ENCODE measurements around the gene NPC1L1. TPM values are rescaled to one million over a fixed set of nuclear protein-coding genes. Genes with fewer than 3 reads are reported as not detected.

Gene NPC1L1
- total RNA-seq, 6 experiments from 2014 or later: 17.0 to 49.8 (median 21.1) TPM

- no peak for DNase-seq
- 93% methylated on average over 2 of the region's 2 CpGs for WGBS (ENCODE audit: insufficient coverage, low coverage, low lambda C conversion rate, missing lambda C conversion rate)
- Histone ChIP-seq H3K27ac (peak overlapping the region; percentile 47 to 77 (median 52)), H3K9me3 (no peaks in the 10 kb centered on the region), H3K4me1 (peaks cover 0 to 66% (median 17%) of the 10 kb centered on the region in 4 donors), H3K27me3 (no peaks in the 10 kb centered on the region), H3K36me3 (peaks cover 0 to 13% (median 1%) of the 10 kb centered on the region in 4 donors), H3K4me3 (peak overlapping the region in 1 of 3 donors; percentile 9)
- intact Hi-C loops (cut with DNase I): no loop called here
- no peak for TF ChIP-seq POLR2A (IDR thresholded peaks at IDR 0.05)
- TF ChIP-seq, protein P1, sequence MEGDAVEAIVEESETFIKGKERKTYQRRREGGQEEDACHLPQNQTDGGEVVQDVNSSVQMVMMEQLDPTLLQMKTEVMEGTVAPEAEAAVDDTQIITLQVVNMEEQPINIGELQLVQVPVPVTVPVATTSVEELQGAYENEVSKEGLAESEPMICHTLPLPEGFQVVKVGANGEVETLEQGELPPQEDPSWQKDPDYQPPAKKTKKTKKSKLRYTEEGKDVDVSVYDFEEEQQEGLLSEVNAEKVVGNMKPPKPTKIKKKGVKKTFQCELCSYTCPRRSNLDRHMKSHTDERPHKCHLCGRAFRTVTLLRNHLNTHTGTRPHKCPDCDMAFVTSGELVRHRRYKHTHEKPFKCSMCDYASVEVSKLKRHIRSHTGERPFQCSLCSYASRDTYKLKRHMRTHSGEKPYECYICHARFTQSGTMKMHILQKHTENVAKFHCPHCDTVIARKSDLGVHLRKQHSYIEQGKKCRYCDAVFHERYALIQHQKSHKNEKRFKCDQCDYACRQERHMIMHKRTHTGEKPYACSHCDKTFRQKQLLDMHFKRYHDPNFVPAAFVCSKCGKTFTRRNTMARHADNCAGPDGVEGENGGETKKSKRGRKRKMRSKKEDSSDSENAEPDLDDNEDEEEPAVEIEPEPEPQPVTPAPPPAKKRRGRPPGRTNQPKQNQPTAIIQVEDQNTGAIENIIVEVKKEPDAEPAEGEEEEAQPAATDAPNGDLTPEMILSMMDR (IDR thresholded peaks at IDR 0.05): no peak
- no peak for ATAC-seq
Measured at GRCh38 chr7:44470135-44470479, 71.0 kb downstream of the NPC1L1 start.

- peak overlapping the region in 2 of 3 donors; percentile 52 to 77 for H3K27ac ChIP-seq
- H3K36me3 ChIP-seq: peaks cover 0 to 13% (median 0%) of the 10 kb centered on the region in 4 donors
- 58% methylated on average over 4 of the region's 4 CpGs for WGBS (ENCODE audit: insufficient coverage, low coverage, low lambda C conversion rate, missing lambda C conversion rate)
- no peak overlapping the region for H3K4me3 ChIP-seq
- no peaks in the 10 kb centered on the region for H3K9me3 ChIP-seq
- no peak for ATAC-seq
- DNase-seq: no peak
- H3K4me1 ChIP-seq: peaks cover 0 to 66% (median 17%) of the 10 kb centered on the region in 4 donors
- no peaks in the 10 kb centered on the region for H3K27me3 ChIP-seq
- intact Hi-C loops (cut with DNase I): no loop called here
- TF ChIP-seq POLR2A (IDR thresholded peaks at IDR 0.05): no peak
- TF ChIP-seq, protein P1 (IDR thresholded peaks at IDR 0.05): no peak
Measured at GRCh38 chr7:44469461-44470134, 71.5 kb downstream of the NPC1L1 start.

DNA sequence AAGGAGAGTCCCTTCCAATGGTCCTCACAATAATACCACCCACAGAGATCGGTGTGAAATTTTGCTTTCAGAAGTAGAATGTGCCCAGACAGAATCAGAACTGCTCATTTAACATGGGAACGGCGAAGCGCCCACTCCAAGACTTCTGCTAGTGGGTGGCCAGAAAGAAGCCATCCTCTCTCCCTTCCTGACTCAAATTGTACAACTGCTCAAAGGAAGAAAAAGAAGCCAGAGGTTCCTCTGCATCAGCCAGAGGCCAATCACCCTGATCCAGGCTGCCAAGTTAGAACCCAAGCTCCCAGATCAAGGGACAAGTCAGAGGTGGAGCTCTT is 73.9 kb downstream of the NPC1L1 start:
- no peak overlapping the region for H3K27ac ChIP-seq
- H3K27me3 ChIP-seq: no peaks in the 10 kb centered on the region
- no peaks in the 10 kb centered on the region for H3K9me3 ChIP-seq
- H3K4me3 ChIP-seq: no peak overlapping the region
- peaks cover 0 to 53% (median 11%) of the 10 kb centered on the region in 4 donors for H3K4me1 ChIP-seq
- WGBS (ENCODE audit: insufficient coverage, low coverage, low lambda C conversion rate, missing lambda C conversion rate): 81% methylated on average over 4 of the region's 4 CpGs
- TF ChIP-seq, protein P1 (IDR thresholded peaks at IDR 0.05): no peak
- TF ChIP-seq POLR2A (IDR thresholded peaks at IDR 0.05): no peak
- DNase-seq (no peak), ATAC-seq (no peak)
- intact Hi-C loops (cut with DNase I): no loop called here
- peaks cover 0 to 13% (median 0%) of the 10 kb centered on the region in 4 donors for H3K36me3 ChIP-seq

DNA sequence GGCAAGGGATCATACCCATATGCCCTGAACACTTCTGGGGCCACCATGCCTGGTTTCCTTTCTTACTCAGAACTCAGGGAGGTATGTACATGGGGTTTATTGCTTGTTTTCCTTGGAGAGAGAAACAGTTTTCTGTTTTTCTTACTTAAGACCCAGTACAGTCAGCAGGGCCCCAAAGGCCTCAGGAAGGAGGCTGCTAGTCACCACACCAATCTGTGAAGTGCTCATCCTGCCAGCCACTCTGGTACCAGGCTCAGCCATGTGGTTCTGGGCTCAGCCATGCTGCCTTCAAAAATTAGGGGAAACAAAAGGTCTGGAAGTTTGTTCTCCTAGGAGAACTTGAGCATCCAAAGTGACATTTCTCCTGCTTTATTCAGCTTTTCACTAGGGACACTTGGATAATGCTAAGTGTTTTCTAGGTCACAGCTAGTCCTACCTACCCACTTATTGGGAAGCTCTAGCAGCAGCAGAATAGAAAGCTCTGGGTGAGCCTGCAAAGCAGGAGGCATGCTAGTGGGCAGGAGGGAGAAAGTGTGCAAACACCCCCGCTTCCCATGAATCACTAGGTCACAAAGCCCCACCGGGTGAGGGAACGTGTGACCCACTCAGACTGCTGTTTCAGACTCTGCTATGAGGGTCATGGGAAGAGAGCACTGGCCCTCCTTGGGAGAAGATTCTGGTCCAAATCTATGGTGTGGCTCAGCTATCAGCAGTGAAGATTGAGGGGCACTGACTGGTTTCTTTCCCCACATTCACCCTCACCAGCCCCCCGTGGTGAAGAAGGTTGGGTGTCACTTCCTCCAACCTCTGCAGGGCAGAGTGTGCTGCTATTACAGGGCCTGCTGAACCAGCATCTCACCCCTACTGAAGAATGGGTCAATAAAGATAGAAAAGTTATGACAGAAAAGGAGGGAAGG is 74.6 kb downstream of the NPC1L1 start:
- H3K9me3 ChIP-seq: no peaks in the 10 kb centered on the region
- no peak for TF ChIP-seq POLR2A (IDR thresholded peaks at IDR 0.05)
- TF ChIP-seq, protein P1 (IDR thresholded peaks at IDR 0.05): no peak
- H3K4me1 ChIP-seq: peaks cover 0 to 47% (median 10%) of the 10 kb centered on the region in 4 donors
- DNase-seq (no peak), ATAC-seq (no peak)
- no peak overlapping the region for H3K4me3 ChIP-seq
- intact Hi-C loops (cut with DNase I): no loop called here
- H3K27me3 ChIP-seq: no peaks in the 10 kb centered on the region
- no CpG with 5 or more reads among the region's 4 CpGs for WGBS (ENCODE audit: insufficient coverage, low coverage, low lambda C conversion rate, missing lambda C conversion rate)
- H3K27ac ChIP-seq: no peak overlapping the region
- peaks cover 0 to 13% (median 0%) of the 10 kb centered on the region in 4 donors for H3K36me3 ChIP-seq
